ENCODE data around the gene MACROD1. TPM values are rescaled to one million over a fixed set of nuclear protein-coding genes. Genes with fewer than 3 reads are reported as not detected.

Gene MACROD1
- total and polyA plus RNA-seq, 10 of the 15 experiments (the other 5 are each of a cell fraction or from before 2014, with no cell fraction given): 1.2 to 22.7 (median 11.3) TPM; not detected in 1

- TF ChIP-seq BMI1 (IDR thresholded peaks at IDR 0.05; ENCODE audit: borderline replicate concordance): no peak
- TF ChIP-seq ATF2 (IDR thresholded peaks at IDR 0.05; ENCODE audit: low read length): no peak
- no peak for TF ChIP-seq ATF7 (IDR thresholded peaks at IDR 0.05; ENCODE audit: low read depth)
These were observed 147.6 kb downstream of the MACROD1 start (continued) for GRCh38 chr11:64018310-64018709.

DNA sequence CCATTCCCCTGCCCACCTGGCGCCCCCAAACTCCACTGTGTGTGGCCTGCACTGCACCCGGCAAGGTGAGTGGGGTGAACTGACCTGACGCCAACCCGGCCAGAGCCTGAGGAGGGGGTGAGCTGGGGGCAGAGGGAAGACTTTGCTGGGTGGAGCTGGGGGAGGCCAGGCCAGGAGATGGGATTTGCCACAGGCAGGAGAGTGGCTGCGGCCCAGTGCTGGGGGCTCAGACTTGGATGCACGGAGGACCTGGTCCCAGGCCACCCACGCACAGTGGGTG lies 148.0 kb downstream of the MACROD1 start:
- in situ Hi-C loops (cut with MboI): no loop called here
- Histone ChIP-seq H4K20me1 (ENCODE audit: control insufficient read depth, insufficient read depth) (no peaks in the 10 kb centered on the region), H3K9me3 (replicated peaks; ENCODE audit: control insufficient read depth, insufficient read depth, low read length) (no peaks in the 10 kb centered on the region), H3K36me3 (ENCODE audit: control insufficient read depth in 2 of 2, insufficient read depth in 2 of 2, low read length in 1 of 2) (no peaks in the 10 kb centered on the region), H2AFZ (ENCODE audit: control insufficient read depth, low read depth, low read length) (no peak overlapping the region), H3K27ac (ENCODE audit: control insufficient read depth, insufficient read depth) (no peak overlapping the region), H3K4me1 (ENCODE audit: control insufficient read depth, insufficient read depth, low read length) (no peaks in the 10 kb centered on the region), H3K4me3 (no peak overlapping the region), H3K79me2 (ENCODE audit: control insufficient read depth, insufficient read depth, low read length) (no peaks in the 10 kb centered on the region), H3K27me3 (replicated peaks in 1 of 2; ENCODE audit: control insufficient read depth in 2 of 2, insufficient read depth in 2 of 2, low read length in 1 of 2) (no peaks in the 10 kb centered on the region; a peak in 1 of 4 replicates), H3K4me2 (ENCODE audit: control insufficient read depth, insufficient read depth) (no peak overlapping the region), H3K9ac (ENCODE audit: control insufficient read depth, insufficient read depth, low read length) (no peak overlapping the region)
- DNase-seq (ENCODE audit: low read depth, low spot score) (no peak), ATAC-seq (no peak), FAIRE-seq (no peak)
- ChIA-PET SMC1A (ENCODE audit: uncharacterized antibody, unreplicated experiment) (no interaction called here), POLR2A (interaction anchor here (0.5 kb wide), 1 partner anchor 78 kb away, joined by 7 read pairs; no protein-coding TSS in a partner anchor), CTCF (no interaction called here), RAD21 (ENCODE audit: unreplicated experiment) (no interaction called here)
- intact Hi-C loops (cut with micrococcal nuclease; ENCODE audit: unreplicated experiment): no loop called here
- no TSS peak for BruUV-seq (replicated peaks)
- 69% methylated on average over 6 of the region's 7 CpGs for WGBS (ENCODE audit: insufficient coverage, insufficient replicate concordance, low lambda C conversion rate, missing lambda C conversion rate)
- no peak for TF ChIP-seq MTA2 (IDR thresholded peaks at IDR 0.05; ENCODE audit: low read depth)
- no peak for TF ChIP-seq IRF4 (IDR thresholded peaks at IDR 0.05; ENCODE audit: low read depth, low read length)
- no peak for TF ChIP-seq ZNF217 (IDR thresholded peaks at IDR 0.05)
- TF ChIP-seq SMC3 (IDR thresholded peaks at IDR 0.05; ENCODE audit: borderline replicate concordance, low read length): no peak
- TF ChIP-seq RBBP5 (conservative IDR thresholded peaks at IDR 0.05): no peak
- TF ChIP-seq, protein P1, sequence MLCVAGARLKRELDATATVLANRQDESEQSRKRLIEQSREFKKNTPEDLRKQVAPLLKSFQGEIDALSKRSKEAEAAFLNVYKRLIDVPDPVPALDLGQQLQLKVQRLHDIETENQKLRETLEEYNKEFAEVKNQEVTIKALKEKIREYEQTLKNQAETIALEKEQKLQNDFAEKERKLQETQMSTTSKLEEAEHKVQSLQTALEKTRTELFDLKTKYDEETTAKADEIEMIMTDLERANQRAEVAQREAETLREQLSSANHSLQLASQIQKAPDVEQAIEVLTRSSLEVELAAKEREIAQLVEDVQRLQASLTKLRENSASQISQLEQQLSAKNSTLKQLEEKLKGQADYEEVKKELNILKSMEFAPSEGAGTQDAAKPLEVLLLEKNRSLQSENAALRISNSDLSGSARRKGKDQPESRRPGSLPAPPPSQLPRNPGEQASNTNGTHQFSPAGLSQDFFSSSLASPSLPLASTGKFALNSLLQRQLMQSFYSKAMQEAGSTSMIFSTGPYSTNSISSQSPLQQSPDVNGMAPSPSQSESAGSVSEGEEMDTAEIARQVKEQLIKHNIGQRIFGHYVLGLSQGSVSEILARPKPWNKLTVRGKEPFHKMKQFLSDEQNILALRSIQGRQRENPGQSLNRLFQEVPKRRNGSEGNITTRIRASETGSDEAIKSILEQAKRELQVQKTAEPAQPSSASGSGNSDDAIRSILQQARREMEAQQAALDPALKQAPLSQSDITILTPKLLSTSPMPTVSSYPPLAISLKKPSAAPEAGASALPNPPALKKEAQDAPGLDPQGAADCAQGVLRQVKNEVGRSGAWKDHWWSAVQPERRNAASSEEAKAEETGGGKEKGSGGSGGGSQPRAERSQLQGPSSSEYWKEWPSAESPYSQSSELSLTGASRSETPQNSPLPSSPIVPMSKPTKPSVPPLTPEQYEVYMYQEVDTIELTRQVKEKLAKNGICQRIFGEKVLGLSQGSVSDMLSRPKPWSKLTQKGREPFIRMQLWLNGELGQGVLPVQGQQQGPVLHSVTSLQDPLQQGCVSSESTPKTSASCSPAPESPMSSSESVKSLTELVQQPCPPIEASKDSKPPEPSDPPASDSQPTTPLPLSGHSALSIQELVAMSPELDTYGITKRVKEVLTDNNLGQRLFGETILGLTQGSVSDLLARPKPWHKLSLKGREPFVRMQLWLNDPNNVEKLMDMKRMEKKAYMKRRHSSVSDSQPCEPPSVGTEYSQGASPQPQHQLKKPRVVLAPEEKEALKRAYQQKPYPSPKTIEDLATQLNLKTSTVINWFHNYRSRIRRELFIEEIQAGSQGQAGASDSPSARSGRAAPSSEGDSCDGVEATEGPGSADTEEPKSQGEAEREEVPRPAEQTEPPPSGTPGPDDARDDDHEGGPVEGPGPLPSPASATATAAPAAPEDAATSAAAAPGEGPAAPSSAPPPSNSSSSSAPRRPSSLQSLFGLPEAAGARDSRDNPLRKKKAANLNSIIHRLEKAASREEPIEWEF (IDR thresholded peaks at IDR 0.05; ENCODE audit: insufficient replicate concordance, low read depth, low read length): no peak
- no peak for TF ChIP-seq USF2 (IDR thresholded peaks at IDR 0.05; ENCODE audit: borderline replicate concordance, low read depth, low read length)
- TF ChIP-seq IRF3 (IDR thresholded peaks at IDR 0.05): no peak
- no peak for TF ChIP-seq ATF7 (IDR thresholded peaks at IDR 0.05; ENCODE audit: low read depth)
- no peak for TF ChIP-seq POLR2A (IDR thresholded peaks at IDR 0.05; ENCODE audit: low read depth, low read length)
- no peak for TF ChIP-seq NFXL1 (IDR thresholded peaks at IDR 0.05; ENCODE audit: borderline replicate concordance)
- no peak for TF ChIP-seq SREBF1 (IDR thresholded peaks at IDR 0.05; ENCODE audit: low read length)
- TF ChIP-seq SPI1 (IDR thresholded peaks at IDR 0.05; ENCODE audit: borderline replicate concordance, insufficient read depth, low read depth, low read length): no peak
- no peak for TF ChIP-seq KDM1A (IDR thresholded peaks at IDR 0.05; ENCODE audit: borderline replicate concordance)
- no peak for TF ChIP-seq ZBED1 (IDR thresholded peaks at IDR 0.05; ENCODE audit: borderline replicate concordance)

Data from GM12878 (cell line).